CD4-positive, alpha-beta T cell treated with Interleukin-21 for 1 hour (primary cell): ENCODE results near the gene GCA.

Experiments
- DNase-seq: peaks from one replicate; pipeline ENCODE4 v3.0.0-alpha.2; 2020

GCA gene, protein sequence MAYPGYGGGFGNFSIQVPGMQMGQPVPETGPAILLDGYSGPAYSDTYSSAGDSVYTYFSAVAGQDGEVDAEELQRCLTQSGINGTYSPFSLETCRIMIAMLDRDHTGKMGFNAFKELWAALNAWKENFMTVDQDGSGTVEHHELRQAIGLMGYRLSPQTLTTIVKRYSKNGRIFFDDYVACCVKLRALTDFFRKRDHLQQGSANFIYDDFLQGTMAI

DNA sequence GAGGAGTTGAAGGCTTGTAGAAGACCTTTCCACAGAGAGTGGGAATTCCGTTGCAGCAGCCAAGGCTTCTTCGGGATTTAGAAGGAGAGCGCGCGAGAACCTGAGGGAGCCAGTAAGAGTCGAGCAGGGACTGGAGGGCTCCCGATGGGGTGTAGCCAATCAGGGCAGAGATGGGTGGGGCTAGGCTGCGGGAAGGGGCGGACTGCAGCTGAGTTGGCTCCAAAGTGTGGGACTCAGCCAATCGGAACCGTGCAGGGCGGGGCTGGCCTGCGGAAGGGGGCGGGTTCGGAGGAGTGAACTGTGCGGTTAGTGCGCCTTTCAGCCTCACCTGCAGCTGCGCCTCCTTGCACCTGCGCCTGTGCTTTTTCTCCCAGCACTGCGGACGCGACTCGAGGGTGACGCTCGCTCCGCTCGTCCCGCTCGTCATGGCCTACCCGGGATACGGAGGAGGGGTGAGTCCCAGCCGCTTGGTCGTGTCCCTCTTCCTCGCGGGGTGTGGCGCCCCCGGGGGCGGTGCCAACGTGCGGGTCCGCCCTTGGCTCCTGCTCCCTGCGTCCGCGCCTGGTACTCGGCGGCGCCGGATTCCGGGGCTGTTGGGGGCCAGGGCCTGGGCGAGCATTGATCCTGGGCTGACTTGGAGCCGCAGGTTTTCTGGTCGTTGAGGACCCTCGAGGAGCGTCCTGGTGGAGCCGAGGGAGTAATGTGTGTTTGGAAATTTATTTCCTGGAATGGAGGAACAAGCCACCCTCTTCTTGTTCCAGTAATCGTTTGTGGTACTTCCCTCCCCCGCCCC is at the start of gene GCA:
Gene GCA, plus strand, starts transcription at position 309 of the 793 bp plus-strand sequence. Its CDS starts 117 bp downstream, at position 426.
- DNase-seq = peak; percentile 98

DNA sequence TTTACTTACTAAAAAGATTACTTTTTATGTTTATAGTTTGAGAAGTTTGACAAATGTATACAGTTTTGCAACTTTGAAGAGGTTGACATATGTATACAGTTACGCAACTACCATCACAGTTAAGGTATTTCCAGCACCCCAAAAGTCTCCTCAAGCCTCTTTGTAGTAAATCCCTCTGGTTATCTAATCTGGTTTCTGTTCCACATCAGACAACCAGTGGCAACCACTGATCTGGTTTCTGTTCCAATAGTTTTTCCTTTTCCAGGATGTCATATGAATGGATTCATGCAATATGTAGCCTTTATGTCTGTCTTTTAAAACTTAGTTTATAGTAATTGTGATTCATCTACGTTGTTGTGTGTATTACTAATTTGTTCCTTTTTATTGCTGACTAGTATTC is 48.9 kb upstream of the GCA start:
- no peak for DNase-seq

DNA sequence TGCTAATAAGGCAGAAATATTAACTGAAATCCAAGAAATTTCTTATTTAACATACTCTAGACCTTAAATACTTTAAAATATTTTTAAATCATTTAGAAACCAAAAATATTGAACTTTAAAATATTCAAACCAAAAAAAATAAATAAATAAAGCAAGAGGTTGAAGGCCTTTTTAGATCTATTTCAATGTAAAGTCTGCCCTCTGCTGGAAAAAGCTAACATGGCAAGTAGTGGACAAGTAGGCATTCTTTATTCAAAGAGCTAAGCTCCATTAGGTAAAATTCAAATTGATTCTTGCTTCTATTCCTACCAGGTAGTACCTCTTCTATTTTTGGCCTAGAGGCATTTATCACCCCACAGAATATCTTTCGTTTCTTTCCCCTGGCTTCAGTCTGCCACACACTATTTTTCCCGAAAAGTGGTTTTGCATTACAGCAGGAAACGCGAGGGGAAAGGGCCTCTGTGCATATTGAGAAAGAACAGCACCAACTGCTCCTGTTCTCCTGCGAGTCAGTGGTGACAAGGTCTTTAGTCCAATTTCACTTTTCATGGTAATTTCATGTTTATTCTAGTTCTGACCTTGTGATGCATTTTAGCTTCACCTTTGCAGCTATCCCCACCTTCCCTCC is 45.9 kb upstream of the GCA start:
- peak; percentile 79 for DNase-seq

DNA sequence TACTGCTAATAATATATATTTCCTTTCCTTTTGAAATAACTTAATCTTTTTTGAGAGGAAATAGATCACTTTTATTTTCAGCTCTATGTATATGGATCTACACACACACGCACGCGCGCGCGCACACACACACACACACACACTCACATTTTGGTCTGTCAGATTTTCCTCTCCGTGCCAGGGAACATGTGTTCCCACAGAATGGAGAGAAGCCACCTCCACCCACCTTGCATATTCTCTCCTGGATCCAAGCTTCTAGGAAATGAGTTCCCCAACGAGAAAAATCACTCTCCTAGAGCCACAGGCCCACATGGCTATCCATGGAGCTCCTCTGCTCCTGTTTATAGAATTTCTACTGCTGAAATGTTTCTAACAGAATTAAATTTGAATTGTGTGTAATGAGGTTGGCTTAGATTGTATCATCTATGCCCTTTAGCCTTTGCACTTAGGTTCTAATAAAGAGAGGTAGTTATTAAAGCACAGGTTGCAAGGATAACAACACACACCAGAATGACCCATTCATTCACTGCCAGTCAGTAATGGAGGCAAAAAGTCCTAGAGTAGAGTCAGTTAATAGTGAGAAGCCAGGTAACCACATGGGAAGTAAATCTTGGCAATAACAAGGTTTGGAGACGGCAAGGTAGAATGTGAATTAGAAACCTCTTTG is 45.1 kb upstream of the GCA start:
- DNase-seq = no peak

DNA sequence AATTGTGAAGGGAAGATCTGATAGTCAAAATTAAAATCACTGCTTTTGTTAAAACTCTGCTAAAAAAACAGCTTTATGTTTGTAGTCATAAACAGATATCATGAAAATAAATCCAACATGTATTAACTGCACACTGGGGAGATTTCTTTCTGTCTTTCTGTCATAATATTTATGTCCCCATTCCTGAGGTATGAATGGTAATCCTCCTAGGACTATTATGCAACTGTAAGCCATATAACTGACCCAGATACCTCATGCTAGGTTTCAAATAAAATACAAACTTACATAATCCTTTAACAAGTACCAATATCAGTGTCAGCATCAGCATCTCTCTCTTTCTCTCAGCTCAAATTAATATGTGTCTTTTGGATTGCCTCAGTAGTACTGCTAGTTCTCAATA is 43.7 kb upstream of the GCA start:
- no peak for DNase-seq

DNA sequence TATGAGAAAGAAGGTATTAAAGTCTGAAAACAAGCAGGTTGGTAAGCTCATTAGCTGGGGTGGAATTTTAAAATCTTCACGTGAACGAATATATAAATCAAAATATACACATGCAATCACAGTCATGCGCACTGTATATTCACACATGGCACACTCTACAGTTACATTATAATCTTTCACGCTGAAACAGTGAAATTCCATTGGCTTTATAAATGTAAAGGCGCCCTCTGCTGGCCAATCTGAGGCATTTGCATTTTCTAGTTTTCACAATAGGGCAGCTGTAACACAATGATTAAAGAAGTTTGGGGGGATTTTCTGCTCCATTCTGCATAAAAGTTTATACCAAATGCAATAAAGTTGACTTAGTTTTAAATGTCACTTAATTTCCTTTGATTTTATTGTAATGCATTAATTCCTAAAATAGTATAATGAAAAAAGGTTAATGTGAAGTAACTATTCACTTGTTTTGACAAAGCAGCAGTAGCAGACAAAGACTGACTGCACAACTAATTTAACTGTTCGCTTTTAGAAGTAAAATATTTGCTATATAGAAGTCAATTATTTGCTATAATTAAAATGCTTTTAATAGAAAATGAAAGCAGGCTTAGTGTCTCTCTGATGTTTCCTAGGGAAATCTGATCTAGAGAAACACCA is 42.7 kb upstream of the GCA start:
- peak; percentile 63 for DNase-seq

DNA sequence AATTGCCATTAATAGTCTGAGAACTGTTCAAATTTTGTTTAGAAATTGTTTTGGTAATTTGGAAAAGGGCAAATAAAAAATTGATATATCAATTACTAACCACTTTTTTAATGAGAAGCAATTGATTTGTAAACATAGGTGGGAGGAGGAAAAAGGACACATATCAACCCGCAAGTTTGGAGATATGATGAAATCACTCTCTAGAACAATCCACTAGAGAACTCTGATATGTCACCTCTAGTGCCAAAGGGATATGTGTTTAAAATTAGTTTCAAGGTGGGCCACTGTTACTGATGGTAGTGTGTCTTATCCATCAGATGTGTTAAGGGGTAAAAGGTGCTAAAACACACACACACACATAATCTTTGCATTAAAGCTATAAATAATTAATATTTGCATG is 42.1 kb upstream of the GCA start:
- DNase-seq = no peak

DNA sequence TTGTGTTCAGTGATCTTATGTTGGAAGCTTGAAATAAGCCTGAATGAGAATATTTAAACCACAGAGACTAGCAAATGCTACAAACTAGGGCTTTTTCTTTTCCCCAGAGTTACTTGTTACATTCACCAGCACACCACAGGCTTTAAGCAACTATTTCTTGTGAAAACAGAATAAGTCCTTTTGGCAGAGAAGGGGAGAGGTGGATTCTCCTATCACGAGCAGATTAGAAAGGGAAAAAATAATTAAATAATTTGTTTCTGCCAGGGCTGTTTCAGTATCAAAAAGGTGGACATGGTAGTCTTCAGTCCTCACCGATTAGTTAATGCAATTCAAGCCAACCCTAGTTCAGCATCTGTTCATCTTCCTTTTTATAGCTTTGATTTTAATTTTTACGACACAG is 38.0 kb upstream of the GCA start:
- DNase-seq = no peak

DNA sequence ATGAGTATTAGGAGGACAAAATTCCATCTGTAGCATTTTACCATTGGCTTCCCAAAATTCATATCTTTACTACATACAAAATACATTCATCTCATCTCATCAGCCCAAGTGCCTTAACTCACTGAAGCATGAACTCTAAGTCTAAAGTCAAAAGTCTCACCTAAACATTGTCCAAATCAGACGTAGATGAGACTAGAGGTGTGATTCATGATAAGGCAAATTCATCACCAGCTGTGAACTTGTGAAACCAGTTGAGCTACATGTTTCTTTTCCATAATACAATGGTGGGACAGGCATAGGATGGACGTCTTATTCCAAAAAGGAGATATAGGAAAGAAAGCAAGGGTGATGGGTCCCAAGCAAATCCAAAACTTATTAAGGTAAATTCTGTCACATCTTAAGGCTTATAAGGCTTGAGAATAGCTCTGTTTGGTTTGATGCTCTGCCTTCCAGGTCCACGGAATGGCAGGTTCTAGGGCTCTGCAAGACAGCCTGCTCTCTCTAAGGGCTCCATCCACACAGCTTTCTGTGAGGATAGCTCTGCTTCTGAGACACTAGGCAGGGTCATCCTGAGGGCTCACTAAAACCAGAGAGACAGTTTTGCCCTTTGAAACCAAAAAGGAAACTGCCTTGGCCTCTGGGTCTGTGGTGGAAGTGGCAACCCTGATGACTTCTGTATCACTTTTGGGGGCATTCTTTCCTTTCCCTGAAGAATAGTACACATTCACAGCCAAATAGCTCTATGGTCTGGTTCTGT is 35.0 kb upstream of the GCA start:
- no peak for DNase-seq

DNA sequence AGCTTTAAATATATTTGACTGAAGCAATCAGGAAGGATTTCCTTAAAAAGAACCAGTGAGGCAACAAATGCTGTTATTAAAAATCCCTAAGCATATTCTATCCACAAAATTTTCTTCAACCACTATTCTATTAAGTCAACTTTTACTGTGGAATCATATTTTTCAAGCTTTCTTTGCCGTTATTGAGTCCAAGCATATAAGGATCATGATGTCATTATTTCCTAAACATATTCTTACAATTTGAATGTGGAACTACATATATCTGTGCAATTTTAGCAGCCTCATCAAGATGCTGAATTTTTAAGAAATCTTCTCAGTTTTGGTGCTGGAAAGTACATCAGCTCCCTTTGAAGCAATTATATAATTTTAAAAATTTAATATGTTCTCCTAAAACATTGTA is 31.1 kb upstream of the GCA start:
- no peak for DNase-seq

DNA sequence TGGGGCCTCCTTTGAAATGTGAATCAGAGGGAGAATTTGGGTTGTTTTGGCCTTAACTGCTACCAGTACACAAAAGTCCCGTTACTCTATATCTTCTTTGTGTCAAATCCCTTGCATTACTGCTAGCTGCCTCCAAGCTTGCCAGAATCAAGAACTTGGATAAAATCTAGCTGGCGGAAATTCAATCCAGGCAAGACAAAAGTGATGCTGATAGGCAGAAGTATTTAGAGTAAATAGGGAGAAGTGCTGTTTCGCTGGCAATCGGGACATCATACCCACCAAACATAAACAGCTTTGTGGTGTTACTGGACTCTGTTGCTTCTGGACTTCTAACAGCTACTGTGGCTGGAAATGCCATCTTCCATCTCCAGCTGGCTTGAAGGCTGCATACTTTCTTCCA is 28.0 kb upstream of the GCA start:
- no peak for DNase-seq

DNA sequence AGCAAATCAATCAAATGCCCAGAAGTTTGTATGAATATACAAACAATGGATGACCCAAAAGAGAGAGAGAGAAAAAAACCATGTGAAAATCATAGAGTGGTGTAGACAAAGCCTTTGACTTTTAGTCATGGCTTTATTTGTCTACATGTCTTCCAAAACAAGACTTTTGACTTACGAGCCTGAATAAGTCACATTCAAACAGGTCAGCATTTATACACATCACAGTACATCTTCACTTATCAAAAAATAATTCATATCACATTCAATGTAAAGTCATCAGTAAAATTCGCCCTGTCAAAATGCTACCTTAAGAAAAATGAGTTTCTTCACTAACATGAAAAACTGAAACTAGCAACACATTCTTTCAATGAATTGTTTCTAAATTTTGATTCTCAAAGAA is 27.3 kb upstream of the GCA start:
- DNase-seq = no peak

DNA sequence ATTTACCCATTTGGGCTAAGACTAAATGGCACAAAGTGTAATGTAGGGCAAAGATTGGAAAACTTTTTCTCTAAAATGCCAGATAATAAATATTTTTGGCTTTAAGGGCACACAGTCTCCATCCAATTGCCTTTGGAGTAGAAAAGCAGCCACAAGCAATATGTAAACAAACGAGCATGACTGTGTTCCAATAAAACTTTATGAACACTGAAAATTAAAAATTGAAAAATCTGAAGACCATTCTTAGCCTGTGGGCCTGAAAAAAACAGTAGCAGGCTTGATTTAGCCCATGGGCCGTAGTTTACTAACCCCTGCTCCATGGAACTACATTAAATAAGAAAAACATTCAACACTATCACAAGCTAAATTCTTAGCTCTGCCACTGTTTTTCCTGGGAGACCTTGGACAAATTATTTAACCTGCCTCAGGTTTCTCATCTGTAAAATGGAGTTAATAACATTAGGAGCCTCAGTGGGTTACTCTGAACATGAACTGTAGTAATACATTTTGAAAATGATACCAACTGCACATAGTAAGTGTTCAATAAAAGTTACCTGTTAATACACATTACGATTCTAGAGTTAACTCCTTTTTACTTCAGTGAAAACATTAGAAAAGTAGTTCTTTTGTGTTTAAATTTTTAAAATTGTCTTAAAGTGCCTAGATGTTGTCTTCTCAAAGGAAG is 26.7 kb upstream of the GCA start:
- DNase-seq = peak; percentile 21

DNA sequence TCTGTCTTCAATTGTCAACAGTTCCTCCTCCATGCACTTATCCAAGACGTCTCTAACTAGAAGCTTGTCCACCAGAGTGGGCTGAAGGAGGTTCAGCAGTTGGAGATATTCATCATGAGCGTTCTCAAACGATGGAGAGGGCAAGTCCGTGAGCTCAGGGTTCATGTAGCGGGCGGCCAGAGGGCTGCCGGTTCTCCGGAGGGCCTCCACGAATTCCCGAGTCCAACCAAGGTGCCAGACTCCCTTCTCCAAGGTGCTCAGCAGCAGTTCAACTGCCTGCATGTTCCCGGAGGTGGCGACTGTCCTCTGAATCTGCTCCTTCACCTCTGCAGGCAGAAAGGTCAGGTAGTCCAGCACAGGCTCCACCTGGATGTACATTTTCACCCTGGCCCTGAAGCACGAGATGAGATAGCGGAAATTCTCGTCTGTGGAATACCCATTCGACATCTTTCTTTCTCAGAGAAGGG is 26.0 kb upstream of the GCA start:
- no peak for DNase-seq

DNA sequence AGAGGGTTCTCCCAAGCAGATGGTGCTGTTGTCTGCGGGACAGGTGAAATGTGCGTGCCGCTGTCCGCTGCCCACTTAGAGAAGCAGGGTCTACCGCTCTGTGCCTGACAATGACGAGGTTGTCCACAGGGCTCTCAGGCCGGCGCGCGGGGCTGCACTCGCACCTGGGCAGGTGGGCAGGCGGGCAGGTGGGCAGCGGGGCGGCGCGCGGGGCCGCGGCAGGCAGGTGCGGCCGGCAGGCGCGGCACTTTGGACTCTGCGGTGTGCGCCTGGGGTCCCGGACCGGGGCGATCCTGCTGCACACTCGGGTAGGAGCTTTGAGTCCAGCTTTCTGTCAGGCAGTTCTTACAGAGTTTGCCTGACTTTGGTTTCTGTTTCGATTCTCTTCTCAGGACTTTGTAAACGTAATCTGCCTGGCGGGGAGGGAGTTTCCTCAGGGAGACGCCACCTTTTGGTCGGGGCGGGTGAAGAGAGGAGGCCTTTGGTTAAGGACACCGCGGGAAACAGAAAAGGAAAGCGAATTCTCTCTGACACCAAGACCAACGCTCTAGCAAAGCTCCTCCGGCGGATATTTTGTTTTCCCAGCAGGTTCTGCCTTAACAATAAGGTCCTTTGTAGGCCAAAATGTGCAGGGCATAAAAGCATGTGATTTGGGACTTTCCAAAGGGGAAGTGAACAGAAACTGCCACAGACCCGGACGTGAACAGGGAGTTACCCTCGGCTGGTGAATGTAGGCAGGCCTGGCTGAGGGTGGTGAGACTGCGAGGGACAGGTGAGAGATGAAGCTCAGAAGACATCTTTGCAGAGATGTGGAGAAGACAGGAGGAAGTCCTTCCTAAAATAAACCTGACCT is 25.4 kb upstream of the GCA start, which contains the start of gene IFIH1:
Gene IFIH1, minus strand, starts transcription at position 357 of the 853 bp plus-strand sequence. CDS start 377 bp downstream, outside the sequence.
- peak; percentile 90 for DNase-seq

DNA sequence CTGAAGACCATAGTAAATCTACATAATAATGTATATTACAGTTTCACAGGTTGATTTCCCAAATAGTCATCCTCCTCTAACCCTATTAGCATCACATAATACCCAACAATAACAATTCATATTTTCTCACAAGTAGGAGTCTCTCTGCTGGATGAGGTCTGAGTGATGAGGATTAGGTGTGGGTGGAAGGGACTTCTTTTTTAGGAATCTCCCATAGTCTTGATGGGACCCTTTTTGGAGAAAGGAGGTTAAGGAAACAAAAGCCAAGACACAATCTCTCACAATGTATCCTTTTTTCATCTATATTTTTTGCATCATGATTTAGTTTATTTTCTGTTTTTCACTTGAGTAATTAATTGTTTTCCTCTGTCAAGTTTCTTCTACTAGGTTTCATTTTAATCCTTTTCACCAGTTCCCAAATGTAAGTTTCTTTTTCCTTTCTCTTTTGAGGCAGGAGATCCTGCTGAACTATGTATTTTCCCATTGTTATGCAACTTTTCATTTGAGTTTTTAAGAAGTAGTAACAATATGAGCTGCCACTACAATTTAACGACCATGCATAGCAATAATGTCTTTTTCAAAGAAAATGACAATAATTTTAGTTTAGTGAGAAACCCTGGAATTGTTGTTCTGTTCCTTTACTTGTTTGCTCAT is 22.9 kb upstream of the GCA start:
- DNase-seq = no peak

DNA sequence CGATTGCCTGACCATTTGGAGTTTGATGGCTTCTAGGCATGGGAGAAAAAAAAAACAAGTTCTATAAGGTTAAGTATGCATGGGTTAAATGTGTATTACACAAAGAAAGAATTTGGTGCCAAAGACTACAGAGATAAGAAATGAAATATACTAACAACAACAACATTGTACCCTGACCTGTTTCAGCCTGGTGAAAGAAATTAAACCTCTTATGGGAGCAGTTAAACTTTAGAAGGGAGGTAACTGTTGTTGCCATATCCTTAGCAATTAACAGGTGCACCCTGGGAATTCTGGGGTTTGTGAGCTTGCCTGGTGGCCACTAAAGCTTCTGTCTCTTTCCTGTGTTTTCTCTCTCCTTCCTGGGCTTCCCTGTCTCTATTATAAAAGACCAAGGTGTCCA is 19.0 kb upstream of the GCA start:
- no peak for DNase-seq

DNA sequence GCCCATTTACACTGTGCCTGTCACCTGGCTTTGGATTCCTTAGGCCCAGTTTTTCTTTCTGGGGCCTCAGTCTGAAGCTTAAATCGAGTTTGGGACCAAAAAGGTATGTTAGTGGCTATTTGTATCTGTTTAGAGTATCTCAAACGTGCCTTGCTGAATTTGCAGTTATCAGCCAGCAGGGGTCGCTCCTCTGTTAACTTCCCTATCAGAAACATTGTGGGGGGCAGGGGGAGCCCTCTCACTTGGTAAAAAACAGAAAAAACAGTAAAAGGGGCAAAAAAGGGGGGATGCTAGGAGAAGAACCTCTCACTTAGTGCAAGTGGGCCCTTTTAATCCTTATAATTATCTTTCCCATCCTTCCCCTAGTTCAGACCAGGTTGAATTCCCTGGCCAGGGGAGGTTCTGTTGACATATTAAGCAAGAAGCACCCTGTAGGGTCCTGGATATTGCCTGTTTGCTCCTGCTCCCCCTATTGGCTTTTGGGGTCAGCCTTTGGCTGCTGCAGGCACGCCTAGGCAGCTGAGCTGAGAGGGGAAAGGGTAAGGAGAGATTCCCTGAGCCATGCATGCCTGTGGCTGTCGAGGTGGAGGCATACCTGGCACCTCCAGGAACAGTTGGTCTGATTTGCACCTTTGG is 16.7 kb upstream of the GCA start:
- DNase-seq = peak; percentile 33

DNA sequence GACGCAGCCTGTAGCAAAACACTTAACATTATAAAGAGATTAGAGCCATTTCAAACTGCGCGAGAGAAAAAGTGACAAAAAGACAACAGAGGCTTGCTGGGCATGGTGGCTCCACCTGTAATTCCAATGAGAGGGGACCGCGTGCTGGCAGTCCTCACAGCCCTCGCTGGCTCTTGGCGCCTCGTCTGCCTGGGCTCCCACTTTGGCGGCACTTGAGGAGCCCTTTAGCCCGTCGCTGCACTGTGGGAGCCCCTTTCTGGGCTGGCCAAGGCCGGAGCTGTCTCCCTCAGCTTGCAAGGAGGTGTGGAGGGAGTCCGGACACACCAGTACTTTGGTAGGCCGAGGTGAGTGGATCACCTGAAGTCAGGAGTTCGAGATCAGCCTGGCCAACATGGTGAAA is 16.1 kb upstream of the GCA start:
- no peak for DNase-seq
